ENCODE measurements around the gene ITPK1.

The ITPK1 gene

GRCh38 chr14:92985521-92985920 lies 130.2 kb downstream of the ITPK1 start:
- DNase-seq: no peak

- no peak for DNase-seq
These were observed 130.8 kb downstream of the ITPK1 start for GRCh38 chr14:92984896-92985295.

GRCh38 chr14:92984082-92984788 lies 131.5 kb downstream of the ITPK1 start:
- no peak for DNase-seq

- no peak for DNase-seq
These were observed 132.8 kb downstream of the ITPK1 start for GRCh38 chr14:92982956-92983355.

GRCh38 chr14:92981726-92982125 lies 134.0 kb downstream of the ITPK1 start:
- no peak for DNase-seq

- no peak for DNase-seq
These were observed 134.9 kb downstream of the ITPK1 start for GRCh38 chr14:92980866-92981265.

GRCh38 chr14:92978229-92979021 lies 137.3 kb downstream of the ITPK1 start:
- DNase-seq: no peak

- no peak for DNase-seq
These were observed 139.5 kb downstream of the ITPK1 start for GRCh38 chr14:92976268-92976667.

GRCh38 chr14:92974541-92975345 lies 141.0 kb downstream of the ITPK1 start:
- no peak for DNase-seq

- no peak for DNase-seq
These were observed 141.8 kb downstream of the ITPK1 start for GRCh38 chr14:92973798-92974372.

GRCh38 chr14:92973261-92973797 lies 142.4 kb downstream of the ITPK1 start:
- DNase-seq: peak; percentile 29

GRCh38 chr14:92971601-92972180 lies 144.0 kb downstream of the ITPK1 start:
- no peak for DNase-seq

- no peak for DNase-seq
These were observed 145.5 kb downstream of the ITPK1 start for GRCh38 chr14:92970271-92970670.

- no peak for DNase-seq
These were observed 145.9 kb downstream of the ITPK1 start for GRCh38 chr14:92969871-92970270.

GRCh38 chr14:92969430-92969829 lies 146.3 kb downstream of the ITPK1 start:
- DNase-seq: no peak

- DNase-seq: no peak
These were observed 147.3 kb downstream of the ITPK1 start for GRCh38 chr14:92968291-92969020.

GRCh38 chr14:92967346-92967926 lies 148.3 kb downstream of the ITPK1 start:
- DNase-seq: no peak

- no peak for DNase-seq
These were observed 150.4 kb downstream of the ITPK1 start for GRCh38 chr14:92965281-92965680.

- peak; percentile 29 for DNase-seq
These were observed 151.3 kb downstream of the ITPK1 start for GRCh38 chr14:92964124-92965109.

Data from NCI-H1092 treated with DMSO at 0.1 percent for 48 hours (cell line).